Activated T-cell treated with anti-CD3 and anti-CD28 coated beads, Interleukin-2, amount 50 U/mL, for 24 hours (primary cell): ENCODE data around the gene CTSW.

ENCODE experiments used
- DNase-seq: peaks from one replicate; pipeline ENCODE4 v3.0.0-alpha.2; 2020
- H3K27ac Mint-ChIP-seq: 2 replicates; pipeline ENCODE4 v1.8.0; 2020; ENCODE audit warnings: mild to moderate bottlenecking, mixed read lengths
- H3K27me3 Mint-ChIP-seq: 2 replicates; pipeline ENCODE4 v1.8.0; 2020; ENCODE audit warnings: mixed read lengths
- H3K36me3 Mint-ChIP-seq: 2 replicates; pipeline ENCODE4 v1.8.0; 2020; ENCODE audit warnings: low read depth, mixed read lengths
- H3K4me1 Mint-ChIP-seq: 2 replicates; pipeline ENCODE4 v1.8.0; 2020; ENCODE audit warnings: low read depth, mixed read lengths
- H3K4me3 Mint-ChIP-seq: 2 replicates; pipeline ENCODE4 v1.8.0; 2020; ENCODE audit warnings: mild to moderate bottlenecking, moderate library complexity, mixed read lengths
- H3K9me3 Mint-ChIP-seq: 2 replicates; pipeline ENCODE4 v1.8.0; 2020; ENCODE audit warnings: mixed read lengths

CTSW gene

GRCh38 chr11:65852508-65853245, 27.0 kb upstream of the CTSW start:
- Mint-ChIP-seq H3K27me3 (no peaks in the 10 kb centered on the region), H3K9me3 (peaks cover 7% of the 10 kb centered on the region), H3K4me3 (no peak overlapping the region), H3K4me1 (peaks cover 34% of the 10 kb centered on the region), H3K27ac (peak overlapping the region; percentile 88), H3K36me3 (peaks cover 61% of the 10 kb centered on the region)
- DNase-seq, result peak; percentile 32

DNA sequence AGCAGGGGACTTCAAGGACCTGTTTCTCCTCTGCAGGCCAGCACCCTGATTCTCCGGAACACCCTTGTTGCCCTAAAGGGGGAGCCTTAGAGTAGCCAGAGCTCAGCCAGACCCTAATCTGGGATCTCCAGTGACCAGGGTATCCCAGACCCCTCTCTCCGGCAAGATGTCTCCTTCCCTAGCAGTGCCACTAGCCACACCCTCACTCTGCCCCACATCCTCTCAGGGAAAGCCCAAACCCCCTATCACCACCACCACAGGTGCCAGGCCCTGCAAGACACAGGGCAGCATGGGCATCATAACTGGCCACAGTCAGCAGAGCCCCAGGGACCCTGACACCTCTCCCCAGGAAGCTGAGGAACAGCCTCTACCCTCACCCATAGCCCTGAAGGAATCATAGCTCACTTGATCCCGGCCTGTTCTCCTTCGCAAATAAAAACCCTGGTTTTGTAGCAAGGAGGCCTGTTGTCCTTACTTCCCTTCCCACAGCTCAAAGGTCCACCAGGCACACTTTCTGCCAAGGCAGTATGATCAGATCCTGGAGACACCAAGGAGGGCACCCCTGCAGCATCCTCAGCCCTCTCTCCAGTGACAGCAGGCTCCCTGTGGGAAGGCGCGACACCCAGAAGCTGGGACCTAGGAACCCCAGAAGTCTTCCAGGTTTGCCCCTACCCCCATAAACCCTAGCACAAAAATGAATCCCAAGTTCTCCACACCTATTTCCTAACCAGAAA, 26.2 kb upstream of the CTSW start:
- no peak for DNase-seq
- peak overlapping the region; percentile 88 for H3K27ac Mint-ChIP-seq
- H3K36me3 Mint-ChIP-seq, result peaks cover 64% of the 10 kb centered on the region
- H3K4me1 Mint-ChIP-seq, result peaks cover 37% of the 10 kb centered on the region
- no peaks in the 10 kb centered on the region for H3K27me3 Mint-ChIP-seq
- H3K9me3 Mint-ChIP-seq, result peaks cover 7% of the 10 kb centered on the region
- peak overlapping the region; percentile 10 for H3K4me3 Mint-ChIP-seq

- Mint-ChIP-seq H3K36me3 (peaks cover 69% of the 10 kb centered on the region), H3K4me1 (peaks cover 43% of the 10 kb centered on the region)
These were observed 25.5 kb upstream of the CTSW start for GRCh38 chr11:65854161-65854592.

DNA sequence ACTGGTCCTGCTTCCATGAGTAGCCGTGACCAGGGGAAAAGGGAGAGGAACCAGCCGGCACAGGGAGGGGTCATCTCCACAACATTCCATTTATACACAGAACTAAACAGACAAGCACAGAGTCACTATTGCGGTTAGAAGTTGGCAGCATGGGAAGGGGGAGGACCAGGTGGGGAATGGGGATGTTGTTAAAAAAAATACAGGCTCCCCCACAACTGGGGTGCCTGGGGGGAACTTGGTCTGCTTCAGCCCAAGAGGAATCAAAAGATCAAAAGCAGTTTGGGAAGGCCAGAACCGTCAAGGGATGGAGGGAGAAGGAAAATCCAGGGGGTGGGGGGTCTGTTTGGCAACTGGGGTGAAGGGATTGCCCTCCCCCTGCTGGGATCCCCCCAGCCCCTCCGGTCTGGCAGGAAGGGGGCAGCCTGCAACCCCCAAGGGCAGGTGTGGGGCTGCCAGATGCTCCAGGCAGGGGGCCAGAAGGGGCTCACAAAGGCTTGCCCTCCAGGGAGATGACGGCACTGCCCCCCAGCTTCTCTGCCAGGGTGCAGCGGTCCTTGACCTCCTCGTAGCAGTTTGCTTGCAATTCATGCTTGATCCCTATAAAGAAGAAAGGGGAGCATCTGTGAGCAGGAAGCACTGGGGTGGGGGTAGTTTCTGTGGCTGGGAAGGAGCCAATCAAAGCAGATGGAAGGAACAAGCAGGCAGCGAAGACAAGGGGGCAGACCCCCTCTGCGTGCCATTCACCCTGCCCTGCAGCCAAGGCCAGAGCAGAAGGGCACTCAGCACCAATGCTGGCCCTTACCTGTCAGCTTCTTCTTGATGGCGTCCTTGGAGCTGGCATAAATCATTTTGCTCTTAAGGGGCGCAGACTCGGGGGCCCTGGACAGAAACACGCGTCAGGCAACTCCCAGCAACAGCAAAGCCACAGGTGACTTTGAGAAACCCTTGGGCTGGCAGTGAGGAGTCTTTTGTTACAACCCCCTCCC, 24.5 kb upstream of the CTSW start:
- Mint-ChIP-seq H3K36me3 (peaks cover 75% of the 10 kb centered on the region), H3K27ac (peak overlapping the region; percentile 96), H3K4me1 (peaks cover 48% of the 10 kb centered on the region), H3K4me3 (peak overlapping the region; percentile 98), H3K27me3 (no peaks in the 10 kb centered on the region), H3K9me3 (peaks cover 7% of the 10 kb centered on the region)
- peak; percentile 27 for DNase-seq

More at GRCh38 chr11:65854161-65854592, 25.5 kb upstream of the CTSW start:
- DNase-seq, result no peak
- Mint-ChIP-seq H3K27ac (peak overlapping the region; percentile 88), H3K4me3 (peak overlapping the region; percentile 60), H3K27me3 (no peaks in the 10 kb centered on the region), H3K9me3 (peaks cover 7% of the 10 kb centered on the region)

- Mint-ChIP-seq H3K9me3 (peaks cover 7% of the 10 kb centered on the region), H3K27me3 (no peaks in the 10 kb centered on the region), H3K36me3 (peaks cover 81% of the 10 kb centered on the region), H3K4me1 (peaks cover 49% of the 10 kb centered on the region), H3K4me3 (peak overlapping the region; percentile 98), H3K27ac (peak overlapping the region; percentile 96)
- no peak for DNase-seq
These were observed 23.7 kb upstream of the CTSW start for GRCh38 chr11:65855927-65856363.

DNA sequence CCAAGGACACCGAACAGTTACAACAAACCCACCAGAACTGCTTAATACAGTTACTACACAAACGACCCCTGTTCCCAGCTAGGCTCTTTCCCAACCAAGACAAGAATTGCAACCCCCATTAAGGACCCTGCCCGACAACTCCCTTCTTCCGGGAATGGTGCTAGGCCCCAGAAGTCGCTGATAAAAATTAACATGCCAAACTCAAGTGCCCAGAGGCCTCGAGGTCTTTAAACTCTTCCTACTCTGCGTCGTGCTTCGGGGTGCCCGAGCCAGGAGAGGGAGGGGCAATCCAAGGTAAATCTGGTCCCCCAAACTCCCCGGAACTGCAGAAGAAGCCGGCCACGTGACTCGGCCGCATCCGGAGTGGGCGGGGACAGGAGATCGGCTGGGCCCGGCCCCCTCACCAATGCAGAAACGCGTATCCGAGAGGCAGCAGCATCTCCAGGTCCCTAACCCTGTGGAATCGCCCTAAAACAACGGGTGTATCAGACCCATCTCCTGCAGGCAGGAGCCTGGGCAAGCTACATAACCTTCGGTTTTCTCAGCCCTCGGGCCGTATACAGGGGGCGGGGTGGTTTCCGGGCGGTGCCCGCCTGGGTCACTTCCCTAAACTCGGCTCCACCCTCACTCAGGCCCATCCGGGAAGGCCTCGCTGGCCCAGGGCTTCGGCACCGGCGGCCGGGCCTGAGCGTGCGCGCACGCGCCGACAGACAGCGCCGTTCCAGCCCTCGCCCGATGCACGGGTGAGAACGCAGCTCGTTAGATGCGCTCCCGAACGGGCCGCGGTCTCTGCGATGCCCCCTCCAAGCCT, 22.7 kb upstream of the CTSW start:
- Mint-ChIP-seq H3K36me3 (peaks cover 82% of the 10 kb centered on the region), H3K9me3 (peaks cover 3% of the 10 kb centered on the region), H3K4me3 (peak overlapping the region; percentile 98), H3K27ac (peak overlapping the region; percentile 96), H3K27me3 (no peaks in the 10 kb centered on the region), H3K4me1 (peaks cover 57% of the 10 kb centered on the region)
- peak; percentile 87 for DNase-seq

- no peaks in the 10 kb centered on the region for H3K27me3 Mint-ChIP-seq
- H3K4me1 Mint-ChIP-seq, result peaks cover 60% of the 10 kb centered on the region
- H3K4me3 Mint-ChIP-seq, result peak overlapping the region; percentile 98
- DNase-seq, result peak; percentile 80
- H3K27ac Mint-ChIP-seq, result peak overlapping the region; percentile 96
- H3K9me3 Mint-ChIP-seq, result no peaks in the 10 kb centered on the region
- peaks cover 82% of the 10 kb centered on the region for H3K36me3 Mint-ChIP-seq
These were observed 22.2 kb upstream of the CTSW start for GRCh38 chr11:65857500-65857852.

DNA sequence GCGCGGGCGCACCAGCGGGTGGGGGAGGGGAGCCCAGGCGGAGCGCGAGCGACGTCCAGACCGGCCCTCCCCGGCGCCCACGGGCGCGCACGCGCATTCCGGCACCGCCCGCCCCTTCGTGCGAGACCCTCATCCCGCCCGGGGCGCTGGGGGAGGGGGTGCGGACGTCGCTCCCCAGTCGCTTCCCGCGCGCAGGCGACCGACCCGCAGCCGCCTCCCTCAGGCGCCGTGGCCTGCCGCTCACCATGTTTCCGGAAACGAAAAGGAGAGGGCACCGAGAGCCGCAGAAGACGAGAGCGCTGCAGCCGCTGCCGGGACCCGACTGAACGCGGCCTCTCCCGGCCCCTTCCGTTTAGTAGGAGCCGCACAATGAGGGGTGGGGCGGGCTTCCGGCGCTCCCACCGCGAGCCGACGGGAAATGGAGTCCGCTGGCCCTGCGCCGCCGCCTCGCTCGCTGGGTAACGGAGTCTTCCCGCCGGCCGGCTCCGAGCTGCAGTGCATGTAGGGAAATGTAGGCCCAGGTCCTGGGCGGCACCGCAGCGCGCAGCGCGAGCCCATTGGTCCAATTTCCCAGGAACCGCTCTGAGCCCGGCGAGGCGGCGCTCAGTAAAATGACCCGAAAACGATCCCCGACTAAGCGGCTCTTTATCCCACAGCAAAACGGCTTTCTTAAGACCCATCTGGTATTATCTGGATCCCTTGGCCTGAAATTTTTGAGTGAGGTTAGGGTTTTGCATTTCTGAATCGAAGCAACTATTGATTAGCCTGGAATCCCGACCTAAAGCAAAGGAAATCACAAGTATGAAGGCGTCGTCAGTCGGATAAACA, 21.6 kb upstream of the CTSW start, which contains the start of gene CFL1:
TSS of gene CFL1 (minus strand) at position 328 of the 828 bp plus-strand sequence. CDS start at position 247, 81 bp downstream.
- peaks cover 82% of the 10 kb centered on the region for H3K36me3 Mint-ChIP-seq
- peaks cover 66% of the 10 kb centered on the region for H3K4me1 Mint-ChIP-seq

GRCh38 chr11:65858681-65859087, 21.0 kb upstream of the CTSW start:
- H3K27ac Mint-ChIP-seq, result peak overlapping the region; percentile 98
- H3K4me1 Mint-ChIP-seq, result peaks cover 66% of the 10 kb centered on the region
- peak overlapping the region; percentile 90 for H3K4me3 Mint-ChIP-seq
- H3K27me3 Mint-ChIP-seq, result no peaks in the 10 kb centered on the region
- H3K9me3 Mint-ChIP-seq, result no peaks in the 10 kb centered on the region
- DNase-seq, result no peak
- peaks cover 82% of the 10 kb centered on the region for H3K36me3 Mint-ChIP-seq

More for the DNA sequence above, 21.6 kb upstream of the CTSW start, which contains the start of gene CFL1:
- Mint-ChIP-seq H3K9me3 (no peaks in the 10 kb centered on the region), H3K27ac (peak within 1 kb of the TSS; percentile 98), H3K4me3 (peak within 1 kb of the TSS; percentile 98), H3K27me3 (no peaks in the 10 kb centered on the region)
- peak; percentile 97 for DNase-seq

- peak overlapping the region; percentile 90 for H3K4me3 Mint-ChIP-seq
- H3K27me3 Mint-ChIP-seq, result no peaks in the 10 kb centered on the region
- peak; percentile 97 for DNase-seq
- peaks cover 60% of the 10 kb centered on the region for H3K4me1 Mint-ChIP-seq
- H3K9me3 Mint-ChIP-seq, result no peaks in the 10 kb centered on the region
- H3K27ac Mint-ChIP-seq, result peak overlapping the region; percentile 98
- H3K36me3 Mint-ChIP-seq, result peaks cover 82% of the 10 kb centered on the region
These were observed 20.4 kb upstream of the CTSW start for GRCh38 chr11:65859095-65859811.

DNA sequence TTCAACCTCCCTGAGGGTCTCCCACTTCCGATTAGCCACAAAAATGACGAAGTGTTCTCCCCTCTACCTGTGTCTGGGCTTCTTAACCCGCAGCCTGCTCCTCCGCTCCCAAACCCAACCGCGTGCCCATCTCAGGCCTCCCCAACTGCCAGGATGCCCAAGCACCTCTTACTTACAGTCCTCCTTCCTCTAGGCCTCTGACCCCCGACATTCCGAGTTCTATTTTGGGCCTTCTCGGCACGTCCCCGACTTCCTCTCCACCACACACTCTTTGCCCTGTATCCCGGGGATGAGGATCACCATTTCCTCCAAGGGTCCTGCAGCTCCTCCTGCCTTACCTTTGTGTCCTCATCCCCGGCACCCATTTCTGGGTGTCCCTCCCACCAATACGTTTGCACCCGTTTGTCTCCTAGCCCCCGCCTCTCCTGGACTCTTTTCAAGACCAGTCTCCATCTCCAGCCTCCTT, 19.8 kb upstream of the CTSW start:
- H3K9me3 Mint-ChIP-seq, result no peaks in the 10 kb centered on the region
- peak overlapping the region; percentile 90 for H3K4me3 Mint-ChIP-seq
- no peaks in the 10 kb centered on the region for H3K27me3 Mint-ChIP-seq
- peak overlapping the region; percentile 98 for H3K27ac Mint-ChIP-seq
- DNase-seq, result no peak
- H3K4me1 Mint-ChIP-seq, result peaks cover 54% of the 10 kb centered on the region
- H3K36me3 Mint-ChIP-seq, result peaks cover 82% of the 10 kb centered on the region
